ENCODE measurements around the gene RNF115.
A peak's percentile ranks its signal among the peaks of the same experiment; 100 is the strongest.

RNF115 gene

GRCh38 chr1:145716641-145717345 lies 107.1 kb downstream of the RNF115 start:
- Mint-ChIP-seq H3K27ac (peak overlapping the region; percentile 3), H3K36me3 (ENCODE audit: low read depth) (no peaks in the 10 kb centered on the region), H3K4me1 (ENCODE audit: low read depth) (peaks cover 42% of the 10 kb centered on the region), H3K27me3 (peaks cover 7% of the 10 kb centered on the region), H3K9me3 (no peaks in the 10 kb centered on the region), H3K4me3 (no peak overlapping the region)

DNA sequence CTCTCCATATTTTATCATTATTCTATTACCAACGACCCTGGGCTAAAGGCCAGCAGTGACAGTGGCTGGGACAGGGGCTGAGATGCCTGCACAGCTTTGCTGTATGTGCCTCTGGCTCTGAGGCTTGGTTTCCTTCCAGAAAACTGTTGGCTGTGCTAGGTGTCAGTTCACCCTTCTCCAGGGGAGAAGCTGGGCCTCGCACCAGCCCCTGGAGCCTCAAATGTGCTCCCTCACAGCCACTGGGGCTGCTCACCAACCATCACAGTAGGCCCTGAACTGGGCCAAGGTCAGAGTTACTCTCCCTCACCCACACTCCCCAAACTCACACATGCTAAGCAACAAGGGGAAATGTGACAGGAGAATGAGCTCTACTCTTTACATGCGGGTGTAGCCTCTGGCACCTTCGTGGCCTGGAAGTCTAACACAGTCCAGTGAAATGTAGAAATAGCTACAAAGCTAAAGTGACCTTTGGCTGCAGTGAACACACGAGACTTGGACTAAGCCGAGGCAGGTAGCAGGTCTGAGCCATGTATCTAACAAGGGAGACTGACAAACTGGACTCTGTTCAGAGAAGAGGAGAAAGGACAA lies 109.3 kb downstream of the RNF115 start:
- H3K4me1 Mint-ChIP-seq (ENCODE audit: low read depth), result peaks cover 22% of the 10 kb centered on the region
- no peaks in the 10 kb centered on the region for H3K9me3 Mint-ChIP-seq
- no peaks in the 10 kb centered on the region for H3K27me3 Mint-ChIP-seq
- no peak overlapping the region for H3K4me3 Mint-ChIP-seq
- H3K36me3 Mint-ChIP-seq (ENCODE audit: low read depth), result no peaks in the 10 kb centered on the region
- H3K27ac Mint-ChIP-seq, result no peak overlapping the region

DNA sequence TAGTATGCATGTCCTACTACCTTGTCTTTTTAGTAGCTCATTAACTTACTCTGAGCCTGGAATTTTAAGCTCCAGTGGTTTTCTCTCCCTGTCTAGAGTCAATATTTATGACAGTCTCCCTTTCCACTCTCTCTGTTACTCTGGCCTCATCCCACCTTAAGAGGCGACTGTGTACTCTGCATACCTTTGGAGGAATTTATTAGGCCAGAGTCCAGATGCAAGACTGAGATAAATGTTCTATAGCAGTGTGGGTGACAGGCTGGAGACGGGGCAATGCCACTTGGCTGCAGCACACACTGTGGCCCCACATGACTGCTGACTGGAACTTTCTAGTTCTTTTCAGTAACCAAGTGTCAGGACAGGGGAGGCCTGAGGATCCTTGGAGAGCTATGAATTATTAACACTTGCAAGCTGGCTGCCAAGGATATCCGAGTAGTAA lies 112.7 kb downstream of the RNF115 start:
- H3K36me3 Mint-ChIP-seq (ENCODE audit: low read depth), result no peaks in the 10 kb centered on the region
- no peak overlapping the region for H3K4me3 Mint-ChIP-seq
- H3K27me3 Mint-ChIP-seq, result no peaks in the 10 kb centered on the region
- H3K4me1 Mint-ChIP-seq (ENCODE audit: low read depth), result peaks cover 7% of the 10 kb centered on the region
- H3K9me3 Mint-ChIP-seq, result no peaks in the 10 kb centered on the region
- H3K27ac Mint-ChIP-seq, result no peak overlapping the region

DNA sequence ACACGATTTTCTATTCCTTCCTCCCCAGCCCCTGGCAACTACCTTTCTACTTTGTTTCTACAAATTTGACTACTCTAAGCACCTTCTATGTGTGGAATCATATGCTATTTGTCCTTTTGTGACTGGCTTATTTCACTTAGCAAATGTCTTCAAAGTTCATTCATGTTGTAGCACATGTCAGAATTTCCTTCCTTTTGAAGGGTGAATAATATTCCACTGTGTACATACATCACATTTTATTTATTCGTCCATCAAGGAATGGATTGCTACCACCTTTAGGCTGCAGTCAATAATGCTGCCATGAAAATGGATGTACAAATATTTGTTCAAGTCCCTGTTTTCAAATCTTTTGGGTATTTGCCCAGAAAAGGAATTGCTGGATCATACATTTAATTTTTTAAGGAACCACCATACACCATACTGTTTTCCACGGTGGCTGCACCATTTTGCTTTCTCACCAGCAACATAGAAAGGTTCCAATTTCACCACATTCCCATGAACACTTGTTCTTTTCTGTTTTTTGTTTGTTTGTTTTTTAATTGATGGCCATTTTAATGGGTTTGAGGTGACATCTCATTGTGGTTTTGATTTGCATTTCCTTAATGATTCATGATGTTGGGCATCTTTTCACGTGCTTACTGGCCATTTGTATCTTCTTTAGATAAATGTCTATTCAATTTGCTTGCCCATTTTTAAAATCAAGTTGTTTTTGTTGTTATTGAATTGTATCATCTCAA lies 113.4 kb downstream of the RNF115 start:
- Mint-ChIP-seq H3K27ac (no peak overlapping the region), H3K4me1 (ENCODE audit: low read depth) (peaks cover 7% of the 10 kb centered on the region), H3K36me3 (ENCODE audit: low read depth) (no peaks in the 10 kb centered on the region), H3K27me3 (no peaks in the 10 kb centered on the region), H3K9me3 (no peaks in the 10 kb centered on the region), H3K4me3 (no peak overlapping the region)

- Mint-ChIP-seq H3K9me3 (no peaks in the 10 kb centered on the region), H3K36me3 (ENCODE audit: low read depth) (no peaks in the 10 kb centered on the region), H3K4me1 (ENCODE audit: low read depth) (peaks cover 7% of the 10 kb centered on the region), H3K27ac (no peak overlapping the region), H3K27me3 (no peaks in the 10 kb centered on the region), H3K4me3 (no peak overlapping the region)
These were observed 115.8 kb downstream of the RNF115 start for GRCh38 chr1:145708063-145708462.

DNA sequence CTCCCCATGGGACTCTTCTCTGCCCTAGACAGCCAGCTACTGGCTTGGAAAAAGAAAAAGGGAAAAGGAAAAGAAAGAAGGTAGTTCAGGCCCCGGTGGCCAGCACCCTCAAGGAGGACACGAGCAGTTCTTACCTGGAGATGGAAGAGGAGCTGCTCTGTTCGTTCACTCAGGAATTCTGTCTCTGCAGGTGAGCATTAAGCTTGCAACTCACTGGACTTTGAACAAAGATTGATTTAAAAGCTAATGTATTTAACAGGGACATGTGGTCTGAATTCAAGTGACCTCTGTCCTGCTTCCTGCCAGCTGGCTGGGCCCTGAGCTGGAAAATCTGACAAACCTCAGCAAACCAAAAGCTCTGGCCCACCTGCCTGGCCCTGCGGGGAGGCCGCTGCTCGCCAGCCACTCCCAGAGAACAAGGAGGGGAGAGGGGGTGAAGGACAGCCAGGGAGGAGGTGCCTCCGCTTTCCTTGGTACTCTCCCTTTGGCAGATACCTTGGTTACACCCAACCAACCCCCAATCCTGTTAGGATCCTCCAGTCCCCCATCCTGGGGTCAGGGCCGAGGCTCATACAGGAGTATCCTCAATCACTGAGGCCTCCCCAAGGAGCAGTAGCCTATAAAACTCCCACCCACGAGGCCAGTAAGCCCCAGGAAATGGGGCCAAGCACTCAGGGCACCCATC lies 116.6 kb downstream of the RNF115 start, which contains the start of gene PDZK1:
PDZK1 (minus strand) TSS at position 186 of the 685 bp plus-strand sequence. CDS start 19,347 bp downstream, outside the sequence.
- Mint-ChIP-seq H3K27me3 (no peaks in the 10 kb centered on the region), H3K9me3 (no peaks in the 10 kb centered on the region), H3K4me1 (ENCODE audit: low read depth) (peaks cover 7% of the 10 kb centered on the region), H3K36me3 (ENCODE audit: low read depth) (no peaks in the 10 kb centered on the region), H3K4me3 (no peak within 1 kb of the TSS), H3K27ac (no peak within 1 kb of the TSS)

GRCh38 chr1:145706086-145706664 lies 117.7 kb downstream of the RNF115 start:
- Mint-ChIP-seq H3K4me3 (no peak overlapping the region), H3K27me3 (no peaks in the 10 kb centered on the region), H3K4me1 (ENCODE audit: low read depth) (peaks cover 7% of the 10 kb centered on the region), H3K36me3 (ENCODE audit: low read depth) (no peaks in the 10 kb centered on the region), H3K9me3 (no peaks in the 10 kb centered on the region), H3K27ac (no peak overlapping the region)

GRCh38 chr1:145705622-145706021 lies 118.3 kb downstream of the RNF115 start:
- no peak overlapping the region for H3K27ac Mint-ChIP-seq
- peaks cover 7% of the 10 kb centered on the region for H3K4me1 Mint-ChIP-seq (ENCODE audit: low read depth)
- no peaks in the 10 kb centered on the region for H3K27me3 Mint-ChIP-seq
- no peaks in the 10 kb centered on the region for H3K9me3 Mint-ChIP-seq
- H3K36me3 Mint-ChIP-seq (ENCODE audit: low read depth), result no peaks in the 10 kb centered on the region
- no peak overlapping the region for H3K4me3 Mint-ChIP-seq

DNA sequence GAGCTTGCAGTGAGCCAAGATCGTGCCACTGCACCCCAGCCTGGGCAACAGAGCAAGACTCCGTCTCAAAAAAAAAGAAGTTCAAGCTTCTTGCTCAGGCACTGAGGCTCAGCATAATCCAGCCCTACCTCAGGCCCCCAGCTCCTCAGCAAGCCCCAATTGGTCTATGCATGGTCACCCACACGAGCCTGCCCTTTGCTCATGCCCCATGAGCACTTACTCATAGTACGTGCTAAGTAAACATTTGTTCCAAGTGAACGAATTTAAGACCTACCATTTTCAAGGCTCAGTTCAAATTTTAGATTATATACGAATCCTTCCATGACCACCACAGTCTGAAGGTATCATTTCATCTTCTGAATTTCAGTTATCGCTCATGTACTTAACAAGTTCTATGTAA lies 121.1 kb downstream of the RNF115 start:
- peaks cover 1% of the 10 kb centered on the region for H3K4me1 Mint-ChIP-seq (ENCODE audit: low read depth)
- no peaks in the 10 kb centered on the region for H3K9me3 Mint-ChIP-seq
- no peaks in the 10 kb centered on the region for H3K36me3 Mint-ChIP-seq (ENCODE audit: low read depth)
- no peak overlapping the region for H3K4me3 Mint-ChIP-seq
- H3K27me3 Mint-ChIP-seq, result no peaks in the 10 kb centered on the region
- H3K27ac Mint-ChIP-seq, result no peak overlapping the region

DNA sequence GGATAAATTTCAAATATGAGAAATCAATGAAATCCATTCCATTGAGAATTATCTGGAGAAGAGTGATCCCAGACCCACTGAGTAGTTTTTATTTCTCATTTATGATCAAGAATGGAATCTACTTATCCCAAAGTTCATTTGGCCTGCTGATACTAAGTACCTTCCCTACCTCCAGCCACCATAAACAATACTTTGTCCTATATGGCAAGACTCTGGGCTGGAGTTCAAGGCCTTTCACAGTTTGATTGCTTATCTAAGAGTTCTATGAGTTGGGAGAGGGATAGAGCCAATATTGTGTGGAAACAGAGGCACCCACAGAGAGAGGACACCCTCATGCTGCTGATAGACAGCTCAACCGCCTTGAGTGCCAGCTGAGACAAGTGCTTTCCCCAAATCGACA lies 121.8 kb downstream of the RNF115 start:
- H3K4me1 Mint-ChIP-seq (ENCODE audit: low read depth), result no peaks in the 10 kb centered on the region
- H3K27me3 Mint-ChIP-seq, result no peaks in the 10 kb centered on the region
- H3K4me3 Mint-ChIP-seq, result no peak overlapping the region

DNA sequence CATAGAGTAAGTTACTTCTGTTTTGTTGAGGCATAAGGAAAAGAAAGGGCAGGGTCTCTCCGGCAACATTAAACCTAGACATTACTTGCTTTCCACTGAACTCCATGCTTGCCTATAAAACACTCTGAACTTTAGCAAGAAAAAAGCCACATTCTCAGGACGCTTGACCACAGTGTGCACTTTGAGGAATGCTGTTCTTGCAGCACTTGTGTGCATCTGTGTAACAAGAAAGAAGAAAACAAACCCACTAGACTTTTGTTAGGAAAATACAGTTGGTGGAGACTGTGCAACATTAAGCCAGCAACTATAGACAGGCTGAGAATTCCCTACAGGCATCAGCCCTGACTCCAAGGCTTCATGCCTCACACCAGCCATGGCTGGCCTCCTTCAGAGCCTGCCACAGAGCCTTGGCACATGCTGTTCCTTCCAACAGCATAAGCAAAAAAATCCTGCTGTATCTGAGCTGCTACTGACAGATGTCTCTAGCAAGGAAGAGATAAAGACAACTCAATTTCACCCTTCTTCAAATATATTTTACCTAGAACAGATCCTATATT lies 122.5 kb downstream of the RNF115 start:
- H3K36me3 Mint-ChIP-seq (ENCODE audit: low read depth), result no peaks in the 10 kb centered on the region
- H3K4me3 Mint-ChIP-seq, result no peak overlapping the region
- no peak overlapping the region for H3K27ac Mint-ChIP-seq
- no peaks in the 10 kb centered on the region for H3K27me3 Mint-ChIP-seq
- no peaks in the 10 kb centered on the region for H3K9me3 Mint-ChIP-seq
- no peaks in the 10 kb centered on the region for H3K4me1 Mint-ChIP-seq (ENCODE audit: low read depth)

More for the DNA sequence above, 121.8 kb downstream of the RNF115 start:
- Mint-ChIP-seq H3K36me3 (ENCODE audit: low read depth) (no peaks in the 10 kb centered on the region), H3K27ac (no peak overlapping the region), H3K9me3 (no peaks in the 10 kb centered on the region)

- no peaks in the 10 kb centered on the region for H3K36me3 Mint-ChIP-seq (ENCODE audit: low read depth)
These were observed 127.3 kb downstream of the RNF115 start for GRCh38 chr1:145696630-145696960.

GRCh38 chr1:145695821-145696629 lies 127.9 kb downstream of the RNF115 start:
- H3K9me3 Mint-ChIP-seq, result no peaks in the 10 kb centered on the region
- H3K36me3 Mint-ChIP-seq (ENCODE audit: low read depth), result no peaks in the 10 kb centered on the region
- peaks cover 4% of the 10 kb centered on the region for H3K4me1 Mint-ChIP-seq (ENCODE audit: low read depth)
- no peak overlapping the region for H3K4me3 Mint-ChIP-seq
- H3K27me3 Mint-ChIP-seq, result no peaks in the 10 kb centered on the region
- no peak overlapping the region for H3K27ac Mint-ChIP-seq

More at GRCh38 chr1:145696630-145696960, 127.3 kb downstream of the RNF115 start:
- Mint-ChIP-seq H3K4me1 (ENCODE audit: low read depth) (no peaks in the 10 kb centered on the region), H3K27me3 (no peaks in the 10 kb centered on the region), H3K4me3 (no peak overlapping the region), H3K27ac (no peak overlapping the region), H3K9me3 (no peaks in the 10 kb centered on the region)
